Panc1 (cell line): ENCODE results near the gene PKD1L1.

Experiments used
- CTCF ChIP-seq: fragments of 450-650 bp; IDR thresholded peaks from 2 replicates; pipeline ENCODE4 v1.5.1; 2017; ENCODE audit warnings: mild to moderate bottlenecking
- POLR2AphosphoS5 ChIP-seq: IDR thresholded peaks from 2 replicates; pipeline ENCODE4 v1.6.1; 2012; ENCODE audit warnings: mild to moderate bottlenecking, low read depth, low read length, moderate library complexity
- SIN3A ChIP-seq: IDR thresholded peaks from 2 replicates; pipeline ENCODE4 v1.6.1; 2012; ENCODE audit warnings: low read depth, mild to moderate bottlenecking, low read length, moderate library complexity, borderline replicate concordance; ENCODE audit not compliant: insufficient read depth
- TF ChIP-seq, protein P1 (sequence below), 2 experiments: IDR thresholded peaks; 2 replicates each; pipeline ENCODE4 v1.6.1; 2011 to 2012; ENCODE audit warnings: low read depth in 2 of 2, control low read depth in 1 of 2, low read length in 1 of 2, mild to moderate bottlenecking in 1 of 2, moderate library complexity in 1 of 2; ENCODE audit not compliant: insufficient read depth in 1 of 2

DNA sequence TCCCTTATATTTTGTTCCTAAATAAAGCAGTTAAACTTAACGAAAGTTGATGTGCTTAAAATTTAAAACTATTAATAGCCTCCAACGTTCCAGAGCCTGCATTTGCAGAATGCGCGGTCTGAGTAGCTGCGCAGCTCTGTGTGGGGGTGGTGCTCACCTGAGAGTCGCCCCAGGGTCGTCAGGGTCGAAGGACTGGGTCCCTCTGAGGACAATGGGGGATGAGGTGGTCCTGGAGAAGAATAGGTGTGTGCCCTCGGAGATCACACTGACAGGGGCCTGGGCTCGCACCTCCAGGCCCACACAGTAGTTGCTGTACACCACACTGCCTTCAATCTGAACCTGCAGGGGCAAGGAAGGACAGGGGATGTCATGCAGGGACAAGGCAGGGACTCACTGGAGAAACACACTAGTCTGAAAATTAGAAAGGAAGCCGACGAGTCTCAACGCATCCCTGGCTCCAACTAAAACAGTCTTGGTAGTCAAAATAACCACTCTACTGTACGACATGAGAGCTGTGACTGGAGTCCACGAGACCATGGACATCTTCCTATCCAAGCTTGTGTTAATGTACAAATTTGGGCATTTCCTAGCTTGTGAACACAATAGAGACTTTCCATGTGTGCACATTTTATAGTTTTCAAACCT is 54.4 kb downstream of the PKD1L1 start:
- no peak for TF ChIP-seq POLR2AphosphoS5
- TF ChIP-seq CTCF = no peak
- TF ChIP-seq SIN3A = no peak
- TF ChIP-seq, protein P1, sequence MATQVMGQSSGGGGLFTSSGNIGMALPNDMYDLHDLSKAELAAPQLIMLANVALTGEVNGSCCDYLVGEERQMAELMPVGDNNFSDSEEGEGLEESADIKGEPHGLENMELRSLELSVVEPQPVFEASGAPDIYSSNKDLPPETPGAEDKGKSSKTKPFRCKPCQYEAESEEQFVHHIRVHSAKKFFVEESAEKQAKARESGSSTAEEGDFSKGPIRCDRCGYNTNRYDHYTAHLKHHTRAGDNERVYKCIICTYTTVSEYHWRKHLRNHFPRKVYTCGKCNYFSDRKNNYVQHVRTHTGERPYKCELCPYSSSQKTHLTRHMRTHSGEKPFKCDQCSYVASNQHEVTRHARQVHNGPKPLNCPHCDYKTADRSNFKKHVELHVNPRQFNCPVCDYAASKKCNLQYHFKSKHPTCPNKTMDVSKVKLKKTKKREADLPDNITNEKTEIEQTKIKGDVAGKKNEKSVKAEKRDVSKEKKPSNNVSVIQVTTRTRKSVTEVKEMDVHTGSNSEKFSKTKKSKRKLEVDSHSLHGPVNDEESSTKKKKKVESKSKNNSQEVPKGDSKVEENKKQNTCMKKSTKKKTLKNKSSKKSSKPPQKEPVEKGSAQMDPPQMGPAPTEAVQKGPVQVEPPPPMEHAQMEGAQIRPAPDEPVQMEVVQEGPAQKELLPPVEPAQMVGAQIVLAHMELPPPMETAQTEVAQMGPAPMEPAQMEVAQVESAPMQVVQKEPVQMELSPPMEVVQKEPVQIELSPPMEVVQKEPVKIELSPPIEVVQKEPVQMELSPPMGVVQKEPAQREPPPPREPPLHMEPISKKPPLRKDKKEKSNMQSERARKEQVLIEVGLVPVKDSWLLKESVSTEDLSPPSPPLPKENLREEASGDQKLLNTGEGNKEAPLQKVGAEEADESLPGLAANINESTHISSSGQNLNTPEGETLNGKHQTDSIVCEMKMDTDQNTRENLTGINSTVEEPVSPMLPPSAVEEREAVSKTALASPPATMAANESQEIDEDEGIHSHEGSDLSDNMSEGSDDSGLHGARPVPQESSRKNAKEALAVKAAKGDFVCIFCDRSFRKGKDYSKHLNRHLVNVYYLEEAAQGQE (IDR thresholded peaks at IDR 0.05; ENCODE audit: insufficient read depth in 1 of 2, low read depth in 2 of 2, low read length in 1 of 2) = no peak
